ENCODE data around the gene TECPR2. TPM values are rescaled to one million over a fixed set of nuclear protein-coding genes. Genes with fewer than 3 reads are reported as not detected.

Gene TECPR2
- total and polyA plus RNA-seq, 10 of the 15 experiments (the other 5 are each of a cell fraction or from before 2014, with no cell fraction given), result 0.15 to 10.0 (median 3.0) TPM

- TF ChIP-seq, protein P1, sequence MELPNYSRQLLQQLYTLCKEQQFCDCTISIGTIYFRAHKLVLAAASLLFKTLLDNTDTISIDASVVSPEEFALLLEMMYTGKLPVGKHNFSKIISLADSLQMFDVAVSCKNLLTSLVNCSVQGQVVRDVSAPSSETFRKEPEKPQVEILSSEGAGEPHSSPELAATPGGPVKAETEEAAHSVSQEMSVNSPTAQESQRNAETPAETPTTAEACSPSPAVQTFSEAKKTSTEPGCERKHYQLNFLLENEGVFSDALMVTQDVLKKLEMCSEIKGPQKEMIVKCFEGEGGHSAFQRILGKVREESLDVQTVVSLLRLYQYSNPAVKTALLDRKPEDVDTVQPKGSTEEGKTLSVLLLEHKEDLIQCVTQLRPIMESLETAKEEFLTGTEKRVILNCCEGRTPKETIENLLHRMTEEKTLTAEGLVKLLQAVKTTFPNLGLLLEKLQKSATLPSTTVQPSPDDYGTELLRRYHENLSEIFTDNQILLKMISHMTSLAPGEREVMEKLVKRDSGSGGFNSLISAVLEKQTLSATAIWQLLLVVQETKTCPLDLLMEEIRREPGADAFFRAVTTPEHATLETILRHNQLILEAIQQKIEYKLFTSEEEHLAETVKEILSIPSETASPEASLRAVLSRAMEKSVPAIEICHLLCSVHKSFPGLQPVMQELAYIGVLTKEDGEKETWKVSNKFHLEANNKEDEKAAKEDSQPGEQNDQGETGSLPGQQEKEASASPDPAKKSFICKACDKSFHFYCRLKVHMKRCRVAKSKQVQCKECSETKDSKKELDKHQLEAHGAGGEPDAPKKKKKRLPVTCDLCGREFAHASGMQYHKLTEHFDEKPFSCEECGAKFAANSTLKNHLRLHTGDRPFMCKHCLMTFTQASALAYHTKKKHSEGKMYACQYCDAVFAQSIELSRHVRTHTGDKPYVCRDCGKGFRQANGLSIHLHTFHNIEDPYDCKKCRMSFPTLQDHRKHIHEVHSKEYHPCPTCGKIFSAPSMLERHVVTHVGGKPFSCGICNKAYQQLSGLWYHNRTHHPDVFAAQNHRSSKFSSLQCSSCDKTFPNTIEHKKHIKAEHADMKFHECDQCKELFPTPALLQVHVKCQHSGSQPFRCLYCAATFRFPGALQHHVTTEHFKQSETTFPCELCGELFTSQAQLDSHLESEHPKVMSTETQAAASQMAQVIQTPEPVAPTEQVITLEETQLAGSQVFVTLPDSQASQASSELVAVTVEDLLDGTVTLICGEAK (IDR thresholded peaks at IDR 0.05; ENCODE audit: borderline replicate concordance), result no peak
- TF ChIP-seq BMI1 (IDR thresholded peaks at IDR 0.05; ENCODE audit: borderline replicate concordance) (no peak), SREBF2 (IDR thresholded peaks at IDR 0.05; ENCODE audit: low read length) (no peak), RUNX3 (IDR thresholded peaks at IDR 0.05; ENCODE audit: low read length) (no peak)
These were observed 121.6 kb downstream of the TECPR2 start (continued) for GRCh38 chr14:102484316-102484715.

- 72% methylated on average over 11 of the region's 11 CpGs for WGBS (ENCODE audit: insufficient coverage, insufficient replicate concordance, low lambda C conversion rate, missing lambda C conversion rate)
- ChIA-PET RAD21 (ENCODE audit: unreplicated experiment) (interaction anchor here (0.5 to 0.7 kb wide), 2 partner anchors 39 to 145 kb away, joined by 3 read pairs; no protein-coding TSS in a partner anchor), CTCF (no interaction called here), POLR2A (no interaction called here), SMC1A (ENCODE audit: uncharacterized antibody, unreplicated experiment) (no interaction called here)
- intact Hi-C loops (cut with micrococcal nuclease; ENCODE audit: unreplicated experiment), result no loop called here
- Histone ChIP-seq H2AFZ (ENCODE audit: control insufficient read depth, low read depth, low read length) (no peak overlapping the region), H3K4me2 (ENCODE audit: control insufficient read depth, insufficient read depth) (no peak overlapping the region), H3K27ac (ENCODE audit: control insufficient read depth, insufficient read depth) (no peak overlapping the region), H3K36me3 (ENCODE audit: control insufficient read depth in 2 of 2, insufficient read depth in 2 of 2, low read length in 1 of 2) (no peaks in the 10 kb centered on the region), H3K79me2 (ENCODE audit: control insufficient read depth, insufficient read depth, low read length) (no peaks in the 10 kb centered on the region), H3K4me3 (no peak overlapping the region), H4K20me1 (ENCODE audit: control insufficient read depth, insufficient read depth) (no peaks in the 10 kb centered on the region), H3K9me3 (replicated peaks; ENCODE audit: control insufficient read depth, insufficient read depth, low read length) (no peaks in the 10 kb centered on the region), H3K9ac (ENCODE audit: control insufficient read depth, insufficient read depth, low read length) (no peak overlapping the region), H3K4me1 (ENCODE audit: control insufficient read depth, insufficient read depth, low read length) (no peaks in the 10 kb centered on the region), H3K27me3 (replicated peaks in 1 of 2; ENCODE audit: control insufficient read depth in 2 of 2, insufficient read depth in 2 of 2, low read length in 1 of 2) (no peaks in the 10 kb centered on the region)
- DNase-seq (ENCODE audit: low read depth, low spot score), result no peak
- in situ Hi-C loops (cut with MboI), result no loop called here
- no peak for FAIRE-seq
- no peak for ATAC-seq
- TF ChIP-seq IRF4 (IDR thresholded peaks at IDR 0.05; ENCODE audit: low read depth, low read length) (no peak), HCFC1 (IDR thresholded peaks at IDR 0.05; ENCODE audit: low read length) (no peak), FOS (IDR thresholded peaks at IDR 0.05; ENCODE audit: borderline replicate concordance, extremely low read depth, insufficient read length) (no peak), SUZ12 (IDR thresholded peaks at IDR 0.05; ENCODE audit: unreplicated experiment) (no peak)
- BruUV-seq (replicated peaks), result no TSS peak
These were observed 123.2 kb downstream of the TECPR2 start for GRCh38 chr14:102485693-102486512.

Data from GM12878 (cell line).